H1 (cell line): ENCODE data around the gene USP3. TPM values are rescaled to one million over a fixed set of nuclear protein-coding genes. Genes with fewer than 3 reads are reported as not detected.

Source experiments
- CTCF ChIA-PET: fragments of 300-600 bp; sonication (Branson Sonifier 250); formaldehyde crosslinking; loops from one replicate; lab custom pipeline; 2021; ENCODE audit not compliant: partially characterized antibody; lab: Charles Lee
- POLR2A ChIA-PET: fragments of 300-600 bp; sonication (Branson Sonifier 250); formaldehyde crosslinking; loops from one replicate; lab custom pipeline; 2021; ENCODE audit warnings: inconsistent platforms; ENCODE audit not compliant: partially characterized antibody; lab: Charles Lee
- DNase-seq, 2 experiments: peaks; one replicate each; pipeline versions ENCODE4 v3.0.0 to v3.0.0-alpha.2; 2010 to 2022; ENCODE audit warnings: low spot score in 2 of 2, low read depth in 1 of 2, mixed read lengths in 1 of 2
- FAIRE-seq: peaks from 2 replicates; lab custom pipeline; 2011; peaks lifted over from hg19 to GRCh38; lab: Jason Lieb, UNC
- H2AFZ ChIP-seq: 2 replicates; pipeline ENCODE4 v1.8.1; 2012; ENCODE audit warnings: low read length, inconsistent platforms
- H2AK5ac ChIP-seq: 2 replicates; pipeline ENCODE4 v1.6.1; 2013; ENCODE audit warnings: low read depth, low read length
- H2BK120ac ChIP-seq: replicated peaks from 2 replicates; pipeline ENCODE3; 2013; ENCODE audit warnings: low read depth, low read length, inconsistent platforms
- H2BK12ac ChIP-seq: 2 replicates; pipeline ENCODE4 v1.6.1; 2013; ENCODE audit warnings: low read depth, low read length
- H2BK15ac ChIP-seq: 2 replicates; pipeline ENCODE4 v1.6.1; 2013; ENCODE audit warnings: low read length
- H2BK20ac ChIP-seq: 2 replicates; pipeline ENCODE4 v1.6.1; 2013; ENCODE audit warnings: low read length
- H2BK5ac ChIP-seq: 2 replicates; pipeline ENCODE4 v1.6.1; 2013; ENCODE audit warnings: low read depth, low read length
- H3K14ac ChIP-seq: 2 replicates; pipeline ENCODE4 v1.6.1; 2013; ENCODE audit warnings: inconsistent platforms; ENCODE audit not compliant: insufficient read length
- H3K18ac ChIP-seq: 2 replicates; pipeline ENCODE4 v1.6.1; 2013; ENCODE audit warnings: low read length; ENCODE audit errors: extremely low read depth
- H3K23ac ChIP-seq: 2 replicates; pipeline ENCODE4 v1.6.1; 2013; ENCODE audit warnings: inconsistent platforms; ENCODE audit not compliant: insufficient read length
- H3K23me2 ChIP-seq: 2 replicates; pipeline ENCODE4 v1.6.1; 2013; ENCODE audit warnings: low read depth, low read length
- H3K27ac ChIP-seq: 2 replicates; pipeline ENCODE4 v1.6.1; 2011; ENCODE audit warnings: low read depth, low read length, inconsistent platforms
- H3K27me3 ChIP-seq, 4 experiments: replicated peaks in 1 of 4; 1 replicate in 1 of 4; 2 replicates in 3 of 4; pipeline versions ENCODE4 v1.6.1 to v1.8.1; 2011 to 2013; ENCODE audit warnings: low read length in 3 of 4, mild to moderate bottlenecking in 3 of 4, inconsistent platforms in 2 of 4, mixed read lengths in 2 of 4, moderate library complexity in 1 of 4; ENCODE audit not compliant: control insufficient read depth in 3 of 4, insufficient read depth in 3 of 4; ENCODE audit errors: extremely low read depth in 1 of 4
- H3K36me3 ChIP-seq, 4 experiments: 2 replicates each; pipeline versions ENCODE4 v1.6.1 to v1.8.1; 2011 to 2013; ENCODE audit warnings: mild to moderate bottlenecking in 4 of 4, low read length in 3 of 4, moderate library complexity in 2 of 4, control low read depth in 1 of 4, inconsistent platforms in 1 of 4; ENCODE audit not compliant: insufficient read depth in 4 of 4, control insufficient read depth in 2 of 4
- H3K4ac ChIP-seq: replicated peaks from 2 replicates; pipeline ENCODE3; 2013; ENCODE audit warnings: low read length, low read depth, mixed read lengths, inconsistent platforms; ENCODE audit not compliant: insufficient read length
- H3K4me1 ChIP-seq, 4 experiments: replicated peaks in 1 of 4; 1 replicate in 1 of 4; 2 replicates in 3 of 4; pipeline versions ENCODE4 v1.6.1 to v1.8.1; 2011 to 2013; ENCODE audit warnings: low read length in 3 of 4, inconsistent platforms in 2 of 4, mixed read lengths in 1 of 4; ENCODE audit not compliant: insufficient read depth in 4 of 4, control insufficient read depth in 3 of 4
- H3K4me2 ChIP-seq, 2 experiments: 2 replicates each; pipeline versions ENCODE4 v1.6.1 to v1.8.1; 2011 to 2013; ENCODE audit warnings: low read depth in 2 of 2, low read length in 2 of 2, control low read depth in 1 of 2, inconsistent platforms in 1 of 2, mild to moderate bottlenecking in 1 of 2; ENCODE audit not compliant: insufficient read depth in 1 of 2
- H3K4me3 ChIP-seq, 4 experiments: fragments of 200-600, 300-600 bp in 1 of 4; sonication (generic), shearing (Covaris generic), sonication (Bioruptor Twin) in 1 of 4; 2 replicates each; pipeline versions ENCODE4 v1.5.1 to v1.8.1; 2011 to 2016; ENCODE audit warnings: low read length in 4 of 4, low read depth in 3 of 4, control low read depth in 2 of 4, inconsistent platforms in 2 of 4, mild to moderate bottlenecking in 2 of 4, mixed read lengths in 1 of 4, moderate library complexity in 1 of 4; ENCODE audit not compliant: insufficient read depth in 2 of 4; ENCODE audit errors: extremely low read depth in 1 of 4
- H3K56ac ChIP-seq: replicated peaks from 2 replicates; pipeline ENCODE3; 2013; ENCODE audit warnings: low read depth, mild to moderate bottlenecking, mixed read lengths, low read length, inconsistent platforms; ENCODE audit not compliant: insufficient read length
- H3K79me1 ChIP-seq: 2 replicates; pipeline ENCODE4 v1.6.1; 2013; ENCODE audit warnings: low read depth, low read length, control low read depth
- H3K79me2 ChIP-seq, 2 experiments: 2 replicates each; pipeline versions ENCODE4 v1.6.1 to v1.8.1; 2012 to 2013; ENCODE audit warnings: low read length in 2 of 2, mild to moderate bottlenecking in 2 of 2, inconsistent platforms in 1 of 2; ENCODE audit not compliant: insufficient read depth in 2 of 2, control insufficient read depth in 1 of 2
- H3K9ac ChIP-seq, 4 experiments: replicated peaks in 1 of 4; 1 replicate in 1 of 4; 2 replicates in 3 of 4; pipeline versions ENCODE4 v1.6.1 to v1.8.1; 2011 to 2013; ENCODE audit warnings: low read depth in 3 of 4, low read length in 3 of 4, control low read depth in 2 of 4, mild to moderate bottlenecking in 2 of 4, moderate library complexity in 2 of 4, inconsistent platforms in 1 of 4; ENCODE audit errors: extremely low read depth in 1 of 4
- H3K9me3 ChIP-seq, 2 experiments: 2 replicates each; pipeline versions ENCODE4 v1.6.1 to v1.8.1; 2012 to 2013; ENCODE audit warnings: mild to moderate bottlenecking in 2 of 2, moderate library complexity in 2 of 2, control low read depth in 1 of 2, inconsistent platforms in 1 of 2, low read depth in 1 of 2, low read length in 1 of 2, mixed read lengths in 1 of 2; ENCODE audit not compliant: insufficient read depth in 2 of 2
- H4K20me1 ChIP-seq, 2 experiments: replicated peaks in 1 of 2; 2 replicates each; pipeline versions ENCODE3 to v1.8.1; 2011 to 2013; ENCODE audit warnings: inconsistent platforms in 2 of 2, low read length in 2 of 2, mild to moderate bottlenecking in 1 of 2; ENCODE audit not compliant: insufficient read depth in 2 of 2, control insufficient read depth in 1 of 2
- H4K5ac ChIP-seq: 2 replicates; pipeline ENCODE4 v1.6.1; 2013; ENCODE audit warnings: low read length, low read depth, mixed read lengths, inconsistent platforms; ENCODE audit not compliant: insufficient read length
- H4K8ac ChIP-seq: 2 replicates; pipeline ENCODE4 v1.8.0; 2013; ENCODE audit warnings: mild to moderate bottlenecking, moderate library complexity, low read length, inconsistent platforms; ENCODE audit not compliant: insufficient read depth; ENCODE audit errors: extremely low read depth
- H4K91ac ChIP-seq: replicated peaks from 2 replicates; pipeline ENCODE3; 2013; ENCODE audit warnings: low read length, mixed read lengths, inconsistent platforms; ENCODE audit not compliant: insufficient read length
- TAF7 ChIP-seq: optimal IDR thresholded peaks from 2 replicates; pipeline ENCODE3; 2011; ENCODE audit warnings: low read depth, mild to moderate bottlenecking, inconsistent platforms, low read length, moderate library complexity, borderline replicate concordance
- WGBS, 2 experiments: shearing (Covaris generic) in 1 of 2; methylation state at CpG; one replicate each; pipeline versions ENCODE4 v1.1.6 to v1.1.7; 2013 to 2015; ENCODE audit warnings: low lambda C conversion rate in 2 of 2, mixed read lengths in 2 of 2, inconsistent platforms in 1 of 2, low coverage in 1 of 2, missing lambda C conversion rate in 1 of 2; ENCODE audit not compliant: insufficient replicate concordance in 2 of 2, insufficient coverage in 1 of 2, insufficient read length in 1 of 2; ENCODE audit errors: extremely low coverage in 1 of 2, missing lambda C conversion rate in 1 of 2; 5-methylcytosine and 5-hydroxymethylcytosine counted together
- polyA plus RNA-seq, 7 experiments: library from polyadenylated mRNA; depleted of rRNA in 3 of 7; stranded (reverse) in 5 of 7; unstranded in 2 of 7; fragments of >200 nt in 5 of 7; fragments of 200-250 nt in 2 of 7; gene quantifications; 1 replicate in 5 of 7; 2 replicates in 1 of 7; 4 replicates in 1 of 7; pipeline versions ENCODE4 v1.2.1 to v1.2.3, GENCODE V29; 2011 to 2013; ENCODE audit warnings: missing spikeins in 2 of 7, mixed read lengths in 2 of 7
- total RNA-seq: library from RNA; stranded (reverse); fragmentation: NEBNext Ultra II Directional; extraction: Animal tissue kit (Norgen Biotek cat#: 25700); gene quantifications from 2 replicates; pipeline ENCODE4 v1.2.1, GENCODE V29; 2021

Gene USP3
- total and polyA plus RNA-seq, 2 of the 8 experiments (the other 6 are each of a cell fraction or from before 2014, with no cell fraction given) = 15.5 to 16.2 TPM

GRCh38 chr15:63458026-63458425 is 46.4 kb upstream of the USP3 start:
- Histone ChIP-seq H2BK5ac (no peak overlapping the region), H3K4me2 (no peak overlapping the region), H3K9ac (no peak overlapping the region), H4K8ac (no peak overlapping the region), H3K23me2 (no peaks in the 10 kb centered on the region), H3K36me3 (peaks cover 0 to 6% (median 0%) of the 10 kb centered on the region in 4 experiments; a peak in 1 of 8 replicates), H4K91ac (no peak overlapping the region), H3K79me1 (no peaks in the 10 kb centered on the region), H3K23ac (no peak overlapping the region), H2BK20ac (no peak overlapping the region), H3K56ac (no peak overlapping the region), H3K27me3 (peaks cover 0 to 8% (median 3%) of the 10 kb centered on the region in 4 experiments; a peak in 3 of 7 replicates), H3K9me3 (peaks cover 9 to 16% of the 10 kb centered on the region in 2 experiments), H4K5ac (no peak overlapping the region), H4K20me1 (no peaks in the 10 kb centered on the region), H3K18ac (no peak overlapping the region), H2BK15ac (no peak overlapping the region), H2AFZ (no peak overlapping the region), H2BK12ac (no peak overlapping the region), H3K4me3 (no peak overlapping the region), H2BK120ac (no peak overlapping the region), H3K27ac (no peak overlapping the region), H3K14ac (no peak overlapping the region), H3K4ac (no peak overlapping the region), H2AK5ac (no peak overlapping the region), H3K4me1 (no peaks in the 10 kb centered on the region; a peak in 1 of 7 replicates), H3K79me2 (no peaks in the 10 kb centered on the region)
- FAIRE-seq (no peak), DNase-seq (no peak)
- ChIA-PET CTCF (interaction anchor here (0.6 to 2.6 kb wide), 5 partner anchors 8 to 73 kb away, joined by 3 to 8 read pairs (median 3); no protein-coding TSS in a partner anchor), POLR2A (no interaction called here)
- 72% methylated on average over 5 of the region's 5 CpGs; no CpG with 5 or more reads in 1 of the 2 experiments for WGBS, 2 experiments
- no peak for TF ChIP-seq TAF7
